GM12865 (cell line): ENCODE results near the gene HOXD13.

Experiments
- DNase-seq: peaks from one replicate; pipeline ENCODE4 v3.0.0; 2010; ENCODE audit warnings: low read depth
- H3K4me3 ChIP-seq: 2 replicates; pipeline ENCODE4 v1.5.1; 2011; ENCODE audit warnings: mild to moderate bottlenecking, low read depth, low read length, control low read depth
- TF ChIP-seq, protein P1 (sequence below): IDR thresholded peaks from 2 replicates; pipeline ENCODE4 v1.5.1; 2011; ENCODE audit warnings: low read length, control low read depth, low read depth, inconsistent platforms; ENCODE audit not compliant: insufficient read depth; ENCODE audit errors: missing control alignments

The HOXD13 gene

DNA sequence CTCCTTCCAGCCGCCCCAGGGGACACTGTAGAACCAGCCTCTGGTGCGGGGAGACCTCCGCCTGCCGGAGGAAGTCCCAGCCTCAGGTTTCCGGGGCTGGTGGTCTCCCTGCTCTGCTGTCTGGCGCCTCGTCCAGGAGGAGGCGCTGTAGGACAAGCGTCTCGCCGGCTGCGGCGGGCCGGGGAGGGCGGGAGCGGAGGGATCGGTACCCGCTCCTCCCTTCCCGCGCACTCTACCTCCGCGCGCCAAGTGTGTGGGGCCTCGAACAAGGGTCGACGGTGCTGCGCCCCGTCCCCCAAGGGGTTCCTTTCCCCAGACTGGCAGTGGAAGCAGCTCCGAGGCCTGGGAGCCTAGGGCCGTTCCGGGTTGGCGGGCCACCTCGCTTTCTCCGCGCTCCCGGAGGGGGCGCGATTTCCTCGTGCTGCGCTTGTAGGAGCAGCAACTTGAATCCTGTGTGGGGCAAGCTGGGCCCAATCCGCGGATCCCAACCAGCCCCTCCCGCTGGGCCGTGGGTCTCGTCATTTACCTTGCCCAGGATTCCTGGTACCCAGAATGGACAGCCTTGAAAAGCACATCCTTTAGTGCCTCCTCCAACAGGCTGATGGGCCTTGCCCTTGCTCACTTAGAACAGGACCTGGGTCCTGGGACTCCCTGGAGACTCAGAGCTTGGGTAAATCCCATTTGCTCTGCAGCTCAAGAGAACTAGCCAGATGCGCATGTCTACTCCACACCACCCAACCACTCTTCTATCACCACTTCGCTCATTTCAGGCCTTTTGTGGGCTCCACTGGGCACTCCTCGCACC lies 48.2 kb downstream of the HOXD13 start:
- DNase-seq: peak; percentile 84

DNA sequence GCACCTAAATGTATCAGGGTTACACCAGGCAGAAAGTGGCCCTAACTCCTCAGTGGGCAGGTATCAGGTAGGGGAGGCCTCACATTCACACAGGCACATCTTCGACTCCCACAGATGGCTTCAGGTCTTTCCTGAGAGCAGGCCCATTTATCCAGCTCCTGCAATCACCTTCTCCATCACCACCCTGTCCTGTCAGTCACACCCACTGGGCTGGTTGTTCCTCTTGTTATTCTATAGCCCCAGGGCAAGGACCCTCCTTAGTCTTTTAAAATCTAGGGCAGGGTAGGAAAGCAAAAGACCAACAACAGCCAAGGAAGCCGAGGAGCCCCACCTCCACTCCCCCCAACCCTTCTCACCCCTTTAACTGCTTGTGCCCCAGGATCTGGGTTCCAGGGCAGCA lies 49.8 kb downstream of the HOXD13 start:
- no peak for DNase-seq
- TF ChIP-seq, protein P1, sequence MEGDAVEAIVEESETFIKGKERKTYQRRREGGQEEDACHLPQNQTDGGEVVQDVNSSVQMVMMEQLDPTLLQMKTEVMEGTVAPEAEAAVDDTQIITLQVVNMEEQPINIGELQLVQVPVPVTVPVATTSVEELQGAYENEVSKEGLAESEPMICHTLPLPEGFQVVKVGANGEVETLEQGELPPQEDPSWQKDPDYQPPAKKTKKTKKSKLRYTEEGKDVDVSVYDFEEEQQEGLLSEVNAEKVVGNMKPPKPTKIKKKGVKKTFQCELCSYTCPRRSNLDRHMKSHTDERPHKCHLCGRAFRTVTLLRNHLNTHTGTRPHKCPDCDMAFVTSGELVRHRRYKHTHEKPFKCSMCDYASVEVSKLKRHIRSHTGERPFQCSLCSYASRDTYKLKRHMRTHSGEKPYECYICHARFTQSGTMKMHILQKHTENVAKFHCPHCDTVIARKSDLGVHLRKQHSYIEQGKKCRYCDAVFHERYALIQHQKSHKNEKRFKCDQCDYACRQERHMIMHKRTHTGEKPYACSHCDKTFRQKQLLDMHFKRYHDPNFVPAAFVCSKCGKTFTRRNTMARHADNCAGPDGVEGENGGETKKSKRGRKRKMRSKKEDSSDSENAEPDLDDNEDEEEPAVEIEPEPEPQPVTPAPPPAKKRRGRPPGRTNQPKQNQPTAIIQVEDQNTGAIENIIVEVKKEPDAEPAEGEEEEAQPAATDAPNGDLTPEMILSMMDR: no peak
- H3K4me3 ChIP-seq: no peak overlapping the region

More for the DNA sequence above, 48.2 kb downstream of the HOXD13 start:
- TF ChIP-seq, protein P1: peak; percentile 90
- H3K4me3 ChIP-seq: peak overlapping the region; percentile 52
